Lung (tissue), 12 donors: ENCODE data around the gene CRABP2. TPM values are rescaled to one million over a fixed set of nuclear protein-coding genes. Genes with fewer than 3 reads are reported as not detected.

Experiments used
- ATAC-seq: fragments of 200-7000 bp; cut with Tn5 transposase; one replicate; pipeline ENCODE4 v1.9.1; 2020; ENCODE audit warnings: moderate number of reproducible peaks; ENCODE audit not compliant: insufficient read depth, low FRiP score
- DNase-seq, 3 donors: peaks; one replicate each; pipeline ENCODE4 v3.0.0-alpha.2; 2013 to 2017
- H3K27ac ChIP-seq, 2 donors: one replicate each; pipeline ENCODE4 v1.5.1; 2013; ENCODE audit warnings: mild to moderate bottlenecking in 2 of 2, moderate library complexity in 2 of 2, control low read depth in 1 of 2, inconsistent platforms in 1 of 2, low read depth in 1 of 2, low read length in 1 of 2
- H3K27me3 ChIP-seq, 3 donors: one replicate each; pipeline ENCODE4 v1.5.1; 2013; ENCODE audit warnings: low read length in 2 of 3; ENCODE audit not compliant: control insufficient read depth in 3 of 3, insufficient read depth in 3 of 3
- H3K36me3 ChIP-seq, 4 donors: one replicate each; pipeline ENCODE4 v1.5.1; 2013; ENCODE audit warnings: low read length in 4 of 4, mild to moderate bottlenecking in 1 of 4, moderate library complexity in 1 of 4; ENCODE audit not compliant: control insufficient read depth in 4 of 4, insufficient read depth in 4 of 4
- H3K4me1 ChIP-seq, 5 donors: one replicate each; pipeline ENCODE4 v1.5.1; 2013; ENCODE audit warnings: low read length in 5 of 5, mild to moderate bottlenecking in 2 of 5, moderate library complexity in 1 of 5; ENCODE audit not compliant: control insufficient read depth in 5 of 5, insufficient read depth in 5 of 5
- H3K4me3 ChIP-seq: one replicate; pipeline ENCODE4 v1.5.1; 2013; ENCODE audit warnings: mild to moderate bottlenecking, control low read depth, moderate library complexity
- H3K9ac ChIP-seq, 2 donors: one replicate each; pipeline ENCODE4 v1.5.1; 2013; ENCODE audit warnings: low read length in 2 of 2, control low read depth in 1 of 2; ENCODE audit not compliant: insufficient read depth in 1 of 2
- H3K9me3 ChIP-seq, 4 donors: one replicate each; pipeline ENCODE4 v1.5.1; 2013; ENCODE audit warnings: low read length in 3 of 4, mild to moderate bottlenecking in 1 of 4, moderate library complexity in 1 of 4; ENCODE audit not compliant: control insufficient read depth in 4 of 4, insufficient read depth in 3 of 4
- CTCF ChIP-seq: IDR thresholded peaks from 2 replicates; pipeline ENCODE4 v1.5.1; 2012; ENCODE audit warnings: mild to moderate bottlenecking; ENCODE audit errors: control extremely low read depth, extremely low read depth
- WGBS, 2 donors: extraction: QIAGEN DNeasy Blood & Tissue Kit; methylation state at CpG; one replicate each; pipeline ENCODE4 v1.1.7; 2013; 5-methylcytosine and 5-hydroxymethylcytosine counted together
- polyA plus RNA-seq, 2 donors: library from polyadenylated mRNA; stranded (reverse); fragments of 200-250 nt; gene quantifications; one replicate each; pipeline ENCODE4 v1.2.1, GENCODE V29; 2013
- total RNA-seq, 2 donors: library from RNA; depleted of rRNA in 1 of 2; stranded (reverse); fragments of >200 nt in 1 of 2; gene quantifications; one replicate each; pipeline ENCODE4 v1.2.1, GENCODE V29; 2014 to 2021
- donor health status: control.
- donor health status: control.
- donor health status: Bipolar disorder and iron deficiency.
- donor health status: healthy.
- donor health status: DM: yes; HTN: yes; CAD: no.

CRABP2 gene
- total and polyA plus RNA-seq, 4 donors = 1.3 to 13.6 (median 4.9) TPM

- 67 to 86% methylated on average over 4 of the region's 4 CpGs for WGBS, 2 donors
- H3K4me1 ChIP-seq = peaks cover 9 to 60% (median 20%) of the 10 kb centered on the region in 5 donors
These were observed 34.6 kb downstream of the CRABP2 start for GRCh38 chr1:156670791-156671190.

GRCh38 chr1:156670359-156670758 lies 35.0 kb downstream of the CRABP2 start:
- DNase-seq = no peak
- Histone ChIP-seq H3K27ac (peak overlapping the region; percentile 5 to 41), H3K4me1 (peaks cover 14 to 60% (median 24%) of the 10 kb centered on the region in 5 donors), H3K4me3 (no peak overlapping the region), H3K9me3 (peaks cover 0 to 2% (median 0%) of the 10 kb centered on the region in 4 donors), H3K36me3 (peaks cover 0 to 5% (median 1%) of the 10 kb centered on the region in 4 donors), H3K27me3 (peaks cover 0 to 2% (median 0%) of the 10 kb centered on the region in 3 donors), H3K9ac (no peak overlapping the region)
- TF ChIP-seq CTCF = no peak
- 73 to 96% methylated on average over 6 of the region's 6 CpGs for WGBS, 2 donors
- ATAC-seq = no peak

More at GRCh38 chr1:156670791-156671190, 34.6 kb downstream of the CRABP2 start:
- no peak overlapping the region for H3K9ac ChIP-seq
- H3K9me3 ChIP-seq = peaks cover 0 to 2% (median 0%) of the 10 kb centered on the region in 4 donors
- H3K36me3 ChIP-seq = peaks cover 0 to 5% (median 1%) of the 10 kb centered on the region in 4 donors
- no peak for ATAC-seq
- no peak overlapping the region for H3K4me3 ChIP-seq
- H3K27ac ChIP-seq = peak overlapping the region in 1 of 2 donors; percentile 41
- H3K27me3 ChIP-seq = peaks cover 0 to 2% (median 0%) of the 10 kb centered on the region in 3 donors
- DNase-seq = no peak
- TF ChIP-seq CTCF = no peak

GRCh38 chr1:156669794-156670193 lies 35.6 kb downstream of the CRABP2 start:
- peaks cover 0 to 2% (median 0%) of the 10 kb centered on the region in 4 donors for H3K9me3 ChIP-seq
- H3K27ac ChIP-seq = peak overlapping the region; percentile 38 to 41
- no peak for TF ChIP-seq CTCF
- peaks cover 0 to 2% (median 0%) of the 10 kb centered on the region in 3 donors for H3K27me3 ChIP-seq
- H3K4me1 ChIP-seq = peaks cover 15 to 58% (median 25%) of the 10 kb centered on the region in 5 donors
- no peak overlapping the region for H3K4me3 ChIP-seq
- no peak for DNase-seq
- H3K9ac ChIP-seq = no peak overlapping the region
- 59 to 74% methylated on average over 5 of the region's 5 CpGs for WGBS, 2 donors
- ATAC-seq = no peak
- peaks cover 0 to 5% (median 1%) of the 10 kb centered on the region in 4 donors for H3K36me3 ChIP-seq
